Cerebellar nuclear complex (tissue), 1 donor: Measurements from ENCODE around the gene HOXB5.

Experiments
- DNase-seq, 2 experiments: peaks; one replicate each; lab custom pipeline; 2025; lab: John Stamatoyannopoulos, UW

The HOXB5 gene

DNA sequence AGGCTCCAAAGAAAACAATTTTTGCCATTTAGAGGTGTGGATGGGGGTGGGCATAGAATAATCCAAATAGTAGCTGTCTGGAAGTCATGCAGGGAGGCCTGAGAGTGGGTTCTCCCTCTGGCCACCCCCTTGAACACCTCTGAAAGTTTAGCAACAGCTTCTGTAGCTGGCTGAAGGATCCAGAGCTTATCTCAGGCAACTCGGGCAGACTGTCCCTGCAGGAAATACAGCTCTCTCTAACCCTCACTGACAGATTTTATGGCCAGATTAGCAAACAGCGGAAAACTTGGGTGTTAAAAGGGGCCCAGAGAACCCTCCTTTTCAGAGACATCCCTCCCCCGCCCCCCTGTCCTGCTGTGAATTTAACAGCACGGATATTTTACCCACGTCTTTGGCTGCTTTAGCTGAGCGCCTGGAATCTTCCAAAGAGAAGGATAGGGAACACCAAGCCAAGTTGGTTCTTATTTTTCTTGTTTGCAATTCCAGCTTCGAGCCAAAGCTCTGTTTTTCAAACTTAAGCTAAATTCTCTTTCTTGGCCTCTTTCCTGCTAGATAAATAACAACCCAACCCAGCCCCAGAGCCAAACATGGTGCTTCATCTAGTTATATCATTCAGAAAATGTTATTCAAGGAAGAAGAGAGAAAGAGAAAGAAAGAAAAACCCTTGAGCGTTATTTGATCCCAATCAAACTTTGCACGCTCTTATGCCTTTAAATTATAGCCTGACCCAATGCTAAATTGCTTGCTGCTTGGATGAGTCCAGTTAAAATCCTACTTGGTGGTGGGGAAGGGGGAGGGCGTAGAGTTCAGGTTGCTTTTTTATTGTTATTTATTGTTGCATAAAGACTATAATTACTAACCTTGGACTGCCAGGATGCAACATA, 46.4 kb downstream of the HOXB5 start:
- DNase-seq, result no peak

DNA sequence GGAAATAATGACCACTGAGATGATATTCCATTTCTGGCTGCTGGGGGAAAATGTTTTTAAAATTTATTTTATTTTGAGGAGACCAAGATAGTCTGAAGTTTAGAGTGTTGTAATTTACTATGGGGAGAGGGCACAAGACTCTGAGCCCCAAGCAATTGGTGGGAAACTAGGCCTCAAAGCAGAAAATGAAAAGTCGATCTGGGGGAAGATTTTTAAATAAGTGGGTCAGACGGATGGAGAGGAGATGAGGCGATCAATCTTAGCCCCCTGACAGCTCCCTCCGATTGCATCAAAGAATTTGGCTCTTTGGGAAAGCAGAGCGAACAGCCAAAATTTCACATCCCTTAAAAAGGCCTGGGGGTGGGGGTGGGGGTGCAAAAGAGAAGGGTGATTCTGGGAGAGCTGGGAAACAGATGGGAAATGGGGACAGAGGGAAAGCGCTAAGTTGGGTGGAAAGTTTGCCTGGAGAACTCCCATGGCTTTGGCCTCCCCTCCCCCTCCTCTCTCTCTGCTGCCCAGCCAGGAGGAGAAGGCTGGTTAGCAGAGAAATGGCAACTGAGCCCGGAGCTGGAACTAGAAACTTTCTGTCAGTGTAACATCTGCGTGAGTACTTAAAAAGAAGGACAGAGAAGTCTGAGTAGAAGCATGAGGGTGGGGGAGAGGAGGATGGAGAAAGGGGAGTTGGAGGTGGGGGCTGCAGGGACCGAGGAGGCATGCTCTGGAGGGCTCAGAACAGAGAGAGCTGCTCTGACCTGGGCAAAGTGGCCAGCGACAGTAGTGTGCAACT, 47.2 kb downstream of the HOXB5 start:
- DNase-seq, result no peak

DNA sequence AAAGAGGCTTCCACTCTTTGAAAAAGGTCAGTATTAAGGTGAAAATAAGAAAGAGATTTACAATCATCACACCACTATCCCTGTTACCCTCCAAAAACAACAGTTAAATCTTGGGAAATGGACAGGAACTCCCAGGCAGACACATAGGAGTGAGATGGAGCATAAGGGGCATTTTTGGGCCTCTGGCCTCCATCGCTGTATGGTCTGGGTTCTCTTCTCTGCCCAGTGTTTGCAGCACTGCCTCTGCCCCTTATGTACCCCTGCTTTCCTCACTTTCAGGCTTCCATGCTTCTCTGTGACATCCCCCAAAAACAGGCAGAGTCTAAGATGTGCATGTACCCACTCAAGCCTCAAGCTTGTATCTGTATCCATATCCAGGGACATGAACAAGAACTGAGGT, 48.0 kb downstream of the HOXB5 start:
- no peak for DNase-seq

DNA sequence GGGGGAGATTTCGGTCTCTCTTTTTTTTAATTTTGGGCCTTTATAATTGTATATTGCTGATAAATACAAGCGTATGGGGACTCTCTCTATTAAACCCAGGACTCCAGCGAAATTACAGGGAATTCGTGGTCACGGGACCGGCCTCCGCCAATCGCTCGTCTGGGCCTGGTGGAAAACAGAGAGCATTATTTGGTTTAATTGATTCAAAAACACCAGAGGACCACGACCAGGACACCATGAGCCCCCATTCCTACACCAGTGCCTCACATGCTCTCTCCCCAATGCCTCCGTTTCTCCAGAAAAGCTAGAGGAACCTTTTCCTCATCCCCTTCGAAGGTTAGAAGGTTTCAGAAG, 48.6 kb downstream of the HOXB5 start, which contains the start of gene HOXB2:
Gene HOXB2, minus strand, starts transcription at position 88 of the 354 bp plus-strand sequence. CDS start 198 bp downstream, outside the sequence.
- no peak for DNase-seq

DNA sequence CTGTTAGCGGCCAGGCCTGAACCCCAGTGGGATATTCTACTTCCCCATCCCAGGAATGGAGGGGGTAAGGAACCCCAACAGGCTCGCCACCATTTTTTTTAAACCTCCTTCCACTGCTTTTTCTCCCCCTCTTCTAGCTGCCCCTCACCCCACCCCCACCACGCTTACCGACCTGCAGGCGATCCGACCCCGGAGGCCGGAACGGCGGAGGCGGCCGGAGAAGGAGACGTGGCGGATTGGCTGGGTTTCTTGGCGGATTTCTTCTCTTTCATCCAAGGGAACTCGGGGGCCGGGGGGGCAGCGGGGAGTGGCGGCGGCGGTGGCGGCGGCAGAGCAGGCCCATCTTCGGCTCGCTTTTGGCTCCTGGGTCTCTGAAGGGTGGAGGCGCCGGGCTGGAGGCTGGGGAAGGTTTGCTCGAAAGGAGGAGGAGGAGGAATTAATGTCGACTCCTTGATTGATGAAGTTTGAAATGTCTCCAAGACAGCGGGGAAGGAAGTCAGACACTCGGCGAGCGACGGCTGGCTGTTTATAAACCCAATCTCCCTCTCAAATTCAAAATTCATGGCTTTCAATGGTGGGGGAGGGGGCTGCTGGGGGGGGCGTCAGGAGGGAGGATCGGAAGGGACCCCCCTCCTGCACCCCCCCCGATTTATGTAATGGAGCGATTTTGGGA, 49.1 kb downstream of the HOXB5 start:
- no peak for DNase-seq

DNA sequence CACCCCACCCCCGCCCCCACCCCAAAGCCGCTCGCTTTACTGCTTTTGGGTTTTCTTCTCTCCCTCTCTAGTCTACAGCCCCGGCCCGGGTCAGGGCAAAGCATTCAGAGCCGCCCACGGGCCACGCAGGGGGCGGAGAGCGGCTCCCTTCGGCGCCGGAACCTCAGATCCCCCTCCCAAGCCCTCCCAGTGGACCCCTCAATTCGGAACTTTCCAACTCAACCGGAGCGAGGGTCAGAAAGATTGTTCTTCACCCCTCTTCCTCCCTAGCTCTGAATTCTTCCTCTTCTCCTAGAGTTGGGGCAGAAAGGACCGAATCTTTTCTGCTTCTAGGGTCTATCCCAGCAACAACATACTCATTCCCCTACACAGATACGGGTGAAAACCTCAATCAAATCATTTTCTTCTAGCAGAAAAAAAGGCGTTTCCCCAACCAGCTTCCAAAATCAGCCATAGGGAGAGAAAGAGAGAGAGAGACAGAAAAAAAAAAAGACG, 49.7 kb downstream of the HOXB5 start:
- no peak for DNase-seq

DNA sequence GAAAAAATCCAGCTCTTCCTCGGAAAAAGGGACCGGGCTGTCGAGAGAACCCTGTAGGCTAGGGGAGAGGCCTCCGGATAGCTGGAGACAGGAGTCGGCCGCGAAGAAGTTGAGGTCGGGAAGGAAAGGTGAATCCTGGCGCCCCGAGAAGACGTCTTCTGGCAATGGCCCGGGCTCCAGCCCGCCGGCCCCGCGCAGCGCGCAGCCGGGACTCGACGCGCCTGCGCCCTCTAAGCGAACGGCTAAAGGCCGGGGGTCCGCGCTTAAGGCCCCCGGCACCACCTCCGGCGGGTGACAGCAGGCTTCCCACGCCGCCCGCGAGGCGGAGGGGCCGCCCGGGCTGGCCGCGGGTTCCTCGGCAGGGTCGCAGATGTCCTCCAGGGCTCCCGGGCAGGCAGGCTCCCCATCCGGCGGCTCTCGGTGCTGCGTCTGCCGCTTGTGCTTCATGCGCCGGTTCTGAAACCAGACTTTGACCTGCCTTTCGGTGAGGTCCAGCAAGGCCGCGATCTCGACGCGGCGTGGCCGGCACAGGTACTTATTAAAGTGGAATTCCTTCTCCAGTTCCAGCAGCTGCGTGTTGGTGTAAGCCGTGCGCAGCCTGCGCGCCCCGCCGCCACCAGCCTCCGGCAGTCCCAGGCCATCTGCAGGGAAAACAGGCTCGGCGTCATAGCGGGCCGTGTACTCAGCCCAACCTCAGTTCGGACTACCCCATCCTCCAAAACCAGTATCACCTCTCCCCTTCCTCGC, 50.3 kb downstream of the HOXB5 start:
- no peak for DNase-seq

DNA sequence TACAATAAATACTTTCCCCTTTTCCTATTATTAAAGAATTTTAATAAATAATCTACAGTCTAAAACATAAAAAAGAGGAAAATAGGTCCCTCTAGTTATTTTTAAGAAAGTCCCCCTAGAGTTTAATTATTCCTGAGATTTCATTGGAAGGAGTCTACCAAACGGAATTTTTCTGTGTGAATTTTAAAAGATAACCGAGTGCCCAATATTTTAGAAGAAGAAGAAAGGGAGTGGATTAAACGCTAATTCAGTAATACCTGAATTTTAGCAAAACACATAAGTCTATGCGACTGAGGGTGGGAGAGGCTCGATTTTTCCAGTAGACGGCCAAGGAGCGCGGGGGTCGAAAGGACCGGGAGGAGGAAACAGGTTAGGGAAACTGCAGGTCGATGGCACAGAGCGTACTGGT, 50.9 kb downstream of the HOXB5 start:
- no peak for DNase-seq

DNA sequence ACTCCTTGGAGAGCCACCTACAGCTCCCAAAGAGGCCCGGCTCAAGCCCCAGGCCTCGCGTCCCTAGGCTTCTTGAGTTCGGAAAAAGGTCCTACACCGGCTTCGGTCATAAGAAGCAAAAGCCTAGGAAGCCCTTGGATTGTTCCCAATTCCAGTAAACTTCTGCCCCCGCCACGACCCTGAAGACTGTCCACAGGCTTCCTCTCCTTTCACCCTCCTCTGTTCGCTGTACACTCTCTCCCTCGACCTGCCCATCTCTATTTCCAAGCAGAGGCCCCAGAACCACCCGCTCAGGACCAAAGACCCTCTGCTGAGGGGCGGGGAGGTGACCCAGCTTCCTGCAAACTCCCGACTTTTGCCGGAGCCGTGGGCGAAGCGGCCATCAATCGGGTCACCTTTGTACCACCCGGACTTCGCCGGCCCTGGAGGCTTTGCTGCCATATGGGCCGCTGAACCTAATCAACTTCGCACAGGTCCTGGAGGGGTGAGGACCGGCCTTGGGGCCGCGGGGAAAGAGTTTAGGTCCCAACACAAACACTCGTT, 51.4 kb downstream of the HOXB5 start:
- DNase-seq, result no peak

DNA sequence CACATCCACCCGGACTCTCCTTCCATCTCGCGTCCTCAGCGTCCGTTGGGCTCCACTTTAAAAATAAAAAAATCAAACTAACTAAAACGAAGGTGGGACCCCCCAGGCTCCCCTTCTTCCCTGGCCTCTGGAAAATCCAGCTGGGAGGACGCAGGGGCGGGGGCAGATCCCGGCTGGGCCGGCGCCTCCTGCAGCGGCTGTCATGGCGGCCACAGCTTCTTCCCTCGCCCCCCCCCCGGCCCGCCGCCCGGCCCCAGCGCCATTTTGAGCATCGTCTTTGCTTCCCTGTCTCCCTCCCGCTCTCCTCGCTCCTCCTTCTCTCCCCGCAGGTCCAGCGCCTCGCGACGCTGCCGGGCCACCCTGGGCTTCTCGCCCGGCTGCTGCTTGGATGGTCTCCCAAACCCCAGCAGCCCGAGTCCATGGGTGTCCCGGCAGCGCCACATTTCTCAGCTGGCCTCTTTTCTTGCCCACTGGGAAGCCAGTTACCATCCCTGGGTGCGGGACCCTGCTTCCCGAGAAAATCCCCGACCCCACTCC, 51.9 kb downstream of the HOXB5 start:
- DNase-seq, result no peak
